Globus pallidus (tissue), 1 donor: Measurements from ENCODE around the gene PDE9A.

Experiments used
- DNase-seq: peaks from one replicate; pipeline ENCODE4 v3.0.0-alpha.2; 2015; ENCODE audit warnings: low spot score

PDE9A gene

DNA sequence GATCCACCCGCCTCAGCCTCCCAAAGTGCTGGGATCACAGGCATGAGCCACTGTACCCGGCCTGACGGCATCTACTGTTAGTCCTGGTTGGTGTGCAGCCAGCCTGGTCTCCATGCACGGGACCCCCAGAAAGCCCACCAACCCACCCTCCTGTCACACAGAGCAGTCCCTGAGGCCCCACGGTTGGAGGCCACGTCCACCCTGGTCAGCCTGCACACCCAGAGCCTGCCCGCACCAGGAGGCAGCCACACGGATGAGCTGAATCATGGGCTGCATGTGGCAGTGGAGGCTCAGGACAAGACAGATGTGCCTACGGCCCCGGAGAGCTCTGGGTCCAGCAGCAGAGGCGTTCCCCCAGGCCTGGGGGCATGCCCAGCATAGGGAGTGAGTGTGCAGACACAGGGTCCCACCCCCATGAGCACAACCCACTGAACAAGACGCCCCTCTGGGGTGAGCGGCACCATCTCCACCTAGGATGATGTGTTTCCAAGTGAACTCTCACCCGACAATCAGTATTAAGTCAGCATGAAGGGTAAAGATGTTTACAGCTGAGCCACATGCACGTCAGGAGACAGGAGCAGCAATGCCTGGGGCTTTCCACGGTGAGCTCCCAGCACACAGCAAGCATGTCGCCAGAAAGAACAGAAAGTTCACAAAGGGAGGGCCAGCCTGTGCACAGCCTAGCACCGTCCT lies 123.8 kb downstream of the PDE9A start:
- no peak for DNase-seq

DNA sequence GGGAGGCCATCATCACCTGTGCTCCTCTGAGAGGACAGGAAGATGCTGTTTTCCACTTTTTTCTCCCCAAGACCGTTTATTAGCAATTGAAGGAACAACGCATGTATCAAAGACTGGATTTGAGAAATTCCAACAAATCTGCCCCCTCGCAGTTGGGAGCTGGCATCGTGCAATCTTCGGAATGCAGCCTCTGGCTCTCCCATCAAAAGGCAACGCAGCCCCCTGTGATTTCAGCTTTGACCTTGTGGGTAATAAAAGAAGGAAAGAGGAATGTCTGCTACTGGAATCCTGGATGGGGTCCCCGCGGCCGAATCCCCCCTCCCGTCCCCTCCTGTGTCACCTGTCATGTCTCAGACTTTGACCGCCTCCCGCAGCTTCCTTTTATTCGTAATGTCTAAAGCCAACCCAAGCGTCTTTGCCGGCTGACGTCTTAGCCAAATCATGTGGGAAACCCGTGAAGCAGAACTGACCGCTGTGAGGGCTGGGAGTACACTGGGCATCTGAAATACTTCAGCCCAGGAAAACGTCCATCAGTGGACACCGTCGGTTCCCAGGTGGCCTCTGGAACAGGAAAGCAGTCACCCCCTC lies 124.4 kb downstream of the PDE9A start:
- DNase-seq = peak; percentile 61

DNA sequence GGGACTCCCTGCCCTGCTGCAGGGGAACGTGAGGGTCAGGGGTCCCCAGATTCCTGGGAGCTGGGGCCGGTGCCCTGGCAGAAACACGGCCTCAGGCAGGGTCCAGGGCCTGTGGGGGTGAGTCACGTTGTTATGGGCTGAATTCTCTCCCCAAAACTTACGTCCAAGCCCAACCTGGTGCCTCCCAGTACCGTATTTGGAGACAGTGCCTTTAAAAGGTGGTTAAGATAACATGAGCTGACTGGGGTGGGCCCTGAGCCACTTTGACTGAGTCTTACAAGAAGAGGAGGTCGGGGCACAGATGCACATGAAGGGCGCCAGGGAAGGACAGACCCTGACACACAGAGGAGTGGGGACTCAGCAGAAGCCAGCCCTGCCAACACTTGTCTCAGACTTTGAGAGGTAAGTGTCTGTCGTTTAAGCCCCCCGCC lies 126.0 kb downstream of the PDE9A start:
- no peak for DNase-seq

DNA sequence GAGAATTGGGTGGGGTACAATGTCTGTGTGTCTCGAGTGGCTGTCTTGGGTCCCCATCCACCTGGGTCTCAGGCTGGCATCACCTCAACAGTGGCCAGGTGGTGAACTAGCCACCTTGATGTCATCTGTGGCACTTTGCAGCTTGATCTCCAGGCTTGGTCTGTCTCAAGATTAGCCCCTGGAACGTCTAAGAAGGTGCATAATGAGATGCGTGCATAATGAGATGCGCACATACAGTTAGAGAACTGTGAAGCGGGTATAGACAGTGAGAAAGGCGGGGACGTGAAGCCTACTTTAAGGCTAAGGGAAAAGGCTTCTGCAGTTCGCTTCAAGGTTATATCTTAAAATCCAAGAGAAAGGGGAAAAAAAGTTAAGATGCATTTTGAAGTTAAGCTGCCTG lies 127.2 kb downstream of the PDE9A start:
- DNase-seq = no peak

DNA sequence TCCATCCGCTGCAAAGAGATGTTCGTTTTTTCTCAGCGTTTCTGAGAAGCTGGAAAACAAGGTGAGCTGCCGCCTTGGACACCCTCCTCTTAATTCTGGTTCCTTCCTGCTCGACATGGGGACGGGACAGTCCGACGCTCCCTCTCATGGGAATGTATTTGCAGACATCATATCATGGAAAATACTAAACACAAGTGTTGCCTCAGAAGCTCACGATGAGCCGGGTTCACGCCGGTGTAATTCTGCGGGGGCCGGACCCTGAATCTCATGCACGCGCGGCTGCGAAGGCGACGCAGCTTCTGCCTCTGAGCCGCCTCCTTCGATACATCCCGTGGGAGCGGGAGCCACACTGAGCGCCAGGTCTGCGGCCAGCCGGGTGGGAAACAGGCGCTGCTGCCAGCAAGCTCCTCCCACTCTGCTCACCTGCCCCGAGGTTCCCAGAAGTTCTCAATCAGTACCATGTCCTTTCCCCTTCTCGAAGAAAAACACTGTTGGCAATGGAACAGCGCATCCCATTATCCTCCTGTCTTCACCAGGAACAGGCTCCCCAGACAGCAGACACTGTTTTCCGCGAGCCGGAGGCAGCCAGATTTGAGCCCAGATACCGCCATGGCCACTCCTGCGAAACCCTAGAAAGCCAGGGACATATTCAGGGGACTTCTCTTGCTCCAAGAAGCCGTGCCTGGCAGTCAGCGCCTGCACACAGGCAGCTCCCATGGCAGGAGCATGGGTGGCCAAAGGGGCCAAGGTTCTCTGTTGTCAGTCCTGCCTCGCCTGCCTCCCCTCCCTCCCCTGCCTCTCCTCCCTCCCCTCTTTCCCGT lies 127.9 kb downstream of the PDE9A start:
- no peak for DNase-seq

DNA sequence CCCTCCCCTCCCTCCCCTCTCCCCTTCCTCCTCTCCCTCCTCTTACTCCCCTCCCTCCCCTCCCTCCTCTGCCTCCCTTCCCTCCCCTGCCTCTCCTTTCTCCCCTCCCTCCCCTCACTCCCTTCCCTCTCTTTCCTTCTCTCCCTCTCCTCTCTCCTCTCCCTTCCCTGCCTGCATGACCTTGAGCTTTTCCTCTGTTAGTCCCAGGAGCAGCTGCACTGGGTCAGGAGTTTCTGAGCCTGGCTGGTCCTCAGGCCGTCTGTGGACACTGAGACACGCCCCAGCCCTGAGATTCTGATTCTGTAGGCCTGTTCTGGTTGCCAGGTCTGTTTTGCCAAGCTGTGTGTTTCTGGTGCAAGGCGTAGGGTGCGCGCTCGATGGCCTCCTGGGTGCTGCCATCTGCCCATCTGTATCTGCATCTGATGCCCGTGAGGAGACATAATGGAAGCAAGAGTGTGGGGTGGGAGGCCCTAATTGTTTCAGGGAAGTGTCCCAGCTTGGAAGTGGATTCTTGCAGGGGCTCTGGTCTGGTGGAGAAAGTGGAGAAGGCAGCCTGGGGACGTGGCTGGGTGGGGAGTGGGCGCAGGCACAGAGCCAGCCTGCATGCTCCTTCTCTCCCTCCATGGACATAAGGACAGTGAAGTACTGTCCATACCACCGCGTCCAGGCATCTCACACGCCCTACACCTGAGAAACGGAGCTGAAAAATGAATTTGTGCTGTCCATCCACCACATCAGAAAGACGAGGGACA lies 128.7 kb downstream of the PDE9A start:
- DNase-seq = no peak

DNA sequence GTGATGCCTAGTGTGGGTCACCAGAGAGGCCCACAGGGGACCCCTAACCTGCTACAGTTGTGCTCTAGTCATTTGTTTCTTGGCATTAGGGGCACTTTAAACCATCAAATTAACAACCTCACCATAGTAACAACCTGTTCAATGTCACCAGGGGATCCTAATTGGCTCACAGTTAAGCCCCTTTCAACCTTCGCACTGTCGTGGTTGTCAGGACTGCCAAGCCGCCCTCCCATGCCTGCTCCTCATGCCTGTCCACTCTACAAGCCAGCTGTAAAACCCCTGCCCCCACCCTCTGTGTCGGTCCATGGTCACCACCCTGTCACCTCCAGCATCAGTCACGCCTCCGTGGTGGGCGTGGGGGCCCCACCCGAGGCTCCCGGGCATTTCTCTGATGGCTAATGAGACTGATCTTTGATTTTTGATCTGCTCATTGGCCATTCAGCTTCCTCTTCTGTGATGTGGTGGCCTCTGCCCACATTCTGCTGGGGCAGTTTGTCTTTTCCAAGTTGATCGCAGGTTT lies 129.4 kb downstream of the PDE9A start:
- no peak for DNase-seq

DNA sequence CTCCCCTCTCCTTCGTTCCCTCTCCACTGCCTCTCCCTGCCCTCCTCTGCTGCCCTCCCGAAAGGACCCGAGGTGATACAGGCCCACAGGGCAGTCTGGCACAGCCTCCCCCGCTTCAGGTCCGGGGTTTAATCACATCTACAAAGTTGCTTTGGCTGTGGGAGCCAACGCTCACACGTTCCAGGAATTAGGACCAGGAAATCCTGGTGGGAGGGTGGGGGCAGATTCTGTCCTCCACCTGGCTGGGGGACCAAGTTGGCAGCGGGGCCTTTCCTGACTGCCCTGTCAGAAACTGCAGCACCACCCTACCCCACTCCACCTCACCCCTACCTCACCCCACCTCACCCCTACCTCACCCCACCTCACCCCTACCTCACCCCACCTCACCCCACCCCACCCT lies 130.9 kb downstream of the PDE9A start:
- no peak for DNase-seq

DNA sequence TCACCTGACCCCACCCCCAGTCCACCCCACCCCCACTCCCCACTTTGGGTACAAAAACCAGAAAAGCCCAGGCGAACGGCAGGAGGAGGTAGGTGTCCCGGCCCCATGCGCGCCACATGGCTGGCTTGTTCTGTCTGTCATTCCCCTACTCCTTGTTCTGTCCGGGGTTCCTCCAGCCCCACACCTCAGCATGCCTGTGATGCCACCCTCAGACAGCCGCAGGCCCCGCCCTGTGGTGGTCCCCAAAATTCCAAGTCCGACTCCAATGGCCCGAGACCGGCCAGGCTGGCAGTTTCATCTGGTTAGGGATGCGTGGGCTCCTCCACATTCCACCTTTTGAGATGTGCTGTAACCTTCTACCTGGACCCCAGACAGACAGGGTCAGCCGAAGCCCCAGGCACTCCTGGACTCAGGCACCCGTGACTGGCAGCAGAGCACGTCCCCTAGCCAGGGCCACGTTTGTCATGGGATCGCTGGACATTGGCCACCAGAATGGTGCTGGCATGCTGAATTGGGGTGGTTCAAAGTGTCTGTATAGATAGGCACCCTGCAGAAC lies 131.6 kb downstream of the PDE9A start:
- no peak for DNase-seq

DNA sequence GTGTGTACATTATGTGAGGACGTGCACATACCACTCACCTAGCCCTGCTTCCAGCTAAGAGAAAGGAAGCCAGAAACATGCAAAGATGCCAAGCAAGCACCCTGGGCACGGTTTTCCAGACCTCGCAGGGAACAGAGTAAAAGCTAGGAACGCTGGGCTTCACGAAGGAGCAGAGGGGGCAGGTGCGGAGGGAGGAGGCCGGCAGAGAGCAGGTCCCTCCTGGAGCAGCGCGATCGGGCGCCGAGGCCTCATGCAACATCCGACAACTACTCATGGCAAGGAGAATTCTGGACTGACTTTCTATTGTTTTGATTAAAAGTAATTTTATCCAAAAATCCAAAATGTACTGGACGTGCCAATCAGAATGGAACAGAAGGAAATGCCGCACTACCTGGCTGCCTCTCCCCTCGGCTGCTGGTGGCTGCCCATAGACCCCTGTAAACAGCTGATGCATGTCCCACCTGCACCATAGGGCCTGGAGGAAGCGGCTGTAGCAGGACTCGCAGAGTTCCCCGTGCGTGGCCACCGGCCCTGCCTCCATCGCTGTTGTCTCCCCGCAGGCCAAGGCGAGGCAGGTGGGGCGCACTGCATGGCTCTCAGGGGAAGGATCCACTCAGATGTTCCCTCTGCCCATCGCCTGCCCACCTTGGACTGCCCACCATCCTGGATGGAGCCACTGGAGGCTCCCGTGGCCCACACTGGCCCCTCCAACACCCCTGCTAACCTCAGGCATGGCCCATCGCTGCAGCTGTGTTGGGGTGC lies 132.4 kb downstream of the PDE9A start:
- DNase-seq = no peak

DNA sequence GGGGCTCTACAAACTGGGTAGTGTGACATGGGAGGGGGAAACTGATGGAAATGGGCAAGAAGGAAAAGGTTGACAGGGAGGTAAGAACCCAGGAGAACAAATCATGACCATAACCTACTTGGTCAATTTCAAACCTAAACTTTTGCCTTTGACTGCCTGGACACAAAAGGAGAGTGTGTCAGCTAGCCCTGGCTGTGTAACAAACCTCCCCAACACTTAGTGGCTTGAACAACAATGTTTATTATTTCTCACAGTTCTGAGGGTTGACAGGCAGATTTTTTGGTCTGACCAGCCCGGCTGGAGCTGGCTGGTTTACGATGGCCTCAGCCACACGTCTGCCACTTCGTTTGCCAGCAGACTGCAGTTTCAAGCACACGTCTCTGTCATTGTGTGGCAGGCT lies 133.5 kb downstream of the PDE9A start:
- DNase-seq = no peak

DNA sequence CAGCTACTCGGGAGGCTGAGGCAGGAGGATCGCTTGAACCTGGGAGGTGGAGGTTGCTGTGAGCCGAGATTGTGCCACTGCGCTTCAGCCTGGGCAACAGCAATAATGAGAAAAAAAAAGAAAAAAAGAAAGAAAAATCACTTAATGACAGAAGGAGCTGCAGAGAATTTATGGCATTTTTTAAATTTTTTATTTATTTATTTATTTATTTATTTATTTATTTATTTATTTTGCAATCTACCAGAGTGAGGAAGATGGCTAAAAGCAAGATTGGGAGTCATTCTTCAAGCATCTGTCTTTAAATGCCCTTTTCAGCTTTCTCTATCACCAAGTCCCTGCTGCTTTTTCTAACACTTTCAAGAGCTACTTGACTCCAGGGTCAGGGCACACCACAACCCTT lies 134.2 kb downstream of the PDE9A start:
- no peak for DNase-seq

DNA sequence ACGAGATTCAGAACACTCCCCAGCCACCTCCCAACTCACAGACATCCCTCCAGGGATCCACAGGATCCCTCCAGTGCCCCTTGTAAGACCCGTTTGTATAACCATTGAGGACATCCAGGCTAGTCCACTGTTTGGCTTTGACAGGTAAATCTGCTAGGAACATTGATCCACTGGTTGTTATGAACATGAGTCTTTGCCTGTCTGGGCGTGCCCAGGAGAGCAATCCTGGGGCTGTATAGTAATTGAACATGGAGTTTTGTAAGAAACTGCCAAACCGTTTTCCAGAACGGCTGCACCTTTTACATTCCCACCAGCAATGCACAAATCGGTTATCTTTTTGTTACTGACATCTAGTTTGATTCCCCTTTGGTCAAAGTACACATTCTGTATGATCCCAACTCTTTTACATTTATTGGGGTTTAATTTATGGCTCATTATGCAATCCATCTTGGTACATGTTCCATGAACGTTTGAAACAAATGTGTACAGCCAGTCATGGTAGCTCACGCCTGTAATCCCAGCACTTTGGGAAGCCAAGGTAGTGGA lies 137.2 kb downstream of the PDE9A start:
- no peak for DNase-seq

DNA sequence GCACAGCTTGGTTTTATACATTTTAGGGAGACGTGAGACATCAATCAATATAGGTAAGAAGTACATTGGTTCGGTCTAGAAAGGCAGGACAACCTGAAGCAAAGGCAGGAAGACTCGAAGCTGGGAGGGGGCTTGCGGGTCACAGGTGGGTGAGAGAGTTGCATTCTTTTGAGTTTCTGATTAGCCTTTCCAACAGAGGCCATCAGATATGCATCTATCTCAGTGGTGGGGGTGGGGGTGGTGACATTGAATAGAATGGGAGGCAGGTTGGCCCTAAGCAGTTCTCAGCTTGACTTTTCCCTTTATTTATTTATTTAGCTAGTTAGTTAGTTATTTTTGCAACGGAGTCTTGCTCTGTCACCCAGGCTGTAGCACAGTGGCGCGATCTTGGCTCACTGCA lies 140.4 kb downstream of the PDE9A start:
- DNase-seq = no peak

DNA sequence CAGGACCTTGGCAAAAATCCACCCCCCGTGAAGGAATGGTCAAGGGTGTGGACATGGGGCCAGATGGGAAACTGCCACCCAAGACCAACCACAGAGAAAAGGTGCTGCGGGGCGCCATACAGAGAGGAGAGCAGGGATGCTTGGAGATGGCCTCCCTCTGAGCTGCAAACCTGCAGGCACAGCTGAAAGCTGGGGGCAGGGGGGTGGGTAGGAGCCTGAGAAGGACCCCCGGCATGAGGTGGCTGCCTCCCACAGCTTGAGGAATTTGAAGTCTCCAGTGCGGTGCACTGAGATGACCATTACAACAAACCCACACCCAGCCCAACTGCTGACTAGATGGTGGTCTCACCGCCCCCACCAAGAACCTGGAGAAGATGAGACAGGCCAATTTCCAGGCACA lies 141.1 kb downstream of the PDE9A start:
- DNase-seq = no peak

DNA sequence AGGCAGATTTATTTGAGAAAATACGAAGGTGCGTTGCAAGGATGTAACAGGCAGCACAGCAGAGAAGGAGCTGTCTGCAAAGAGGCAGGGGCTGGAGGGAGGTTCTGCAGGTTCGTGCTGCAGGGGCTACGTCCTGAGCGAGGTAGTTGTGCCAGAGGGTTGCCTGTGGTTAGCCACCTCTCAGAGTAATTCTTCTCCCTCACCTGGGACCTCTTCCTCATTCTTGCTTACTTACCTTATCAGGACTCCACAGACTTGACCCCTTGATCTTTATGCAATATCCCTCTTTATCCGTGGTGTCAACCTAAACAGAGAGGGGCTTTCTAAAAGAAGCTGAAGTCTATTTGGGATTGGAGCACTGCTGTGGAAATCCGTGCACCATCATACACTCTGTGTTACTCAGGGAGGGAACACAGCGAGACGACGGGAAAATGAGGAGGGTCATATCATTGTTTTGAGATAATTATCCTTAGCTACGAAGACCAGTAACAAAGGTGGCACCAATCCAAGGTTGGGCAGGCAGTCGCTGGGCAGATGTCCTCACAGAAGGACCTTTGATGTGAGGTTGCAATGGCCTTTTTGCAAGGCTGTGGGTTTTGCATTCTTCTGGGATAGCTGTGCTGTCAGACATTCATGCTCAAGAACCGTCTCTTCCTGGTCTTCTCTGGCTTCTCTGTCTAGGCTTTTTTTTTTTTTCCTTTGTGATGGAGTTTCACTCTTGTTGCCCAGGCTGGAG lies 143.1 kb downstream of the PDE9A start:
- DNase-seq = no peak

DNA sequence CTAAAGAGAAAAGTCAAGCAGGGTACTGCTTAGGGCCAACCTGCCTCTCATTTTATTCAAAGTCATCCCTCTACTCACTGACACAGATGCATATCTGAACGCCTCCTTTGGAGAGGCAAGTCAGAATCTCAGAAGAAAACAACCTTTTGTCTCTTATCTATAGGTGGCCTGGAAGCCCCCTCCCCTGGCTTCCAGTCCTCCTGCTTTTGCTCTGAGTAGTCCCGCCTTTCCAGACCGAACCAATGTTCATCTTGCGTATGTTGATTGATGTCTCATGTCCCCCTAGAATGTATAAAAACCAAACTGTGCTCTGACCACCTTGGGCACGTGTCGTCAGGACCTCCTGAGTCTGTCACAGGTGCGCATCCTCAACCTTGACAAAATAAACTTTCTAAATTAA lies 144.1 kb downstream of the PDE9A start:
- DNase-seq = no peak

DNA sequence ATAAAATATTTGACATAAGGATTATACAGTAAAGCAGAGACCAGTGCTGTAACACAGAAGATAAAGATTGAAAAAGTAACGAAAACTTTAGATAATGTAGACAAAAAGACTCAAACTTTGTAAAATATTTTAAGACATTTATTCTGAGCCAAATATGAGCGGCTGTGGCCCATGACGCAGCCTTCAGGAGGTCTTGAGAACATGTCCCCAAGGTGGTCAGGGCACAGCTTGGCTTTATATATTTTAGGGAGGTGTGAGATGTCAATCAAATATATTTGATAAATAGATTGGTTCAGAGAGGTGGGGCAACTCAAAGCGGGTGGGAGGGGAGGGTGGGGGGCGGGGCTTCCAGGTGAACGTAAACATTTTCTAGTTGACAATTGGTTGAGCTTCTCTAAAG lies 144.7 kb downstream of the PDE9A start:
- no peak for DNase-seq

DNA sequence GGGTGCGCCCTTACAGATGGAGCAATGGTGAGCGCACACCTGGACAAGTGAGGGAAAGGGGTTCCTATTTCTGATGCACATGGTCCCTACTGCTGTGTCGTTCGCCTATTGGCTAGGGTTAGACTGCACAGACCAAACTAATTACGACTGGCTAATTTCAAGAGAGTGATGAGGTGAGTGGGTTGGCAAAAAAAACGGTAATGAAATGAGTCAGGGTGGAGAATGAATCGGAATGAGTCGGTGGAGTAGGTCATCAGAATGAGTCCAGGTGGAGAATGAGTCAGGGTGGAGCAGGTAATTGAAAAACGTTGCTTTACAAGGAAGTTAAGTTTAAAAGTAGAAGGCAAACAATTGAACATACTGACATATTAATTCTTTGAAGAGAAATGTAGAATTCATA lies 146.1 kb downstream of the PDE9A start:
- no peak for DNase-seq

DNA sequence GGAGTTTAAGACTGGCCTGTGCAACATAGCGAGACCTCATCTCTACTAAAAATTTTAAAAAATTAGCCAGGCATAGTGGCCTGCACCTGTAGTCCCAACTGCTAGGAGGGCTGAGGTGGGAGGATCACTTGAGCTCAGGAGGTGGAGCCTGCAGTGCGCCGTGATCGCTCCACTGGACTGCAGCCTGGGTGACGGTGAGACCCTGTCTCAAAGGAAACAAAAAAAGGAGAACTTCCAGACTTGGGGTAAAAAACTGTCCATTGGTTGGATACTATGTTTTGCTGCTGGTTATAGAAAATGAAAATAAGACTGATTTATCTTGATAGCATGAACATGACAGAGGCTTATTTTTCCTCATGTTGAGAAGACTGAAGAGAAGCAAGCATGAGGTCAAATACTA lies 146.5 kb downstream of the PDE9A start:
- DNase-seq = no peak
